T-helper 17 cell (primary cell): ENCODE data around the gene PDLIM5. TPM values are rescaled to one million over a fixed set of nuclear protein-coding genes. Genes with fewer than 3 reads are reported as not detected.

ENCODE experiments used
- ATAC-seq: fragments of 150-1000 bp; cut with Tn5 transposase; 2 replicates; pipeline ENCODE4 v1.10.0; 2021; ENCODE audit warnings: mild to moderate bottlenecking, moderate library complexity
- DNase-seq, 3 donors: peaks; one replicate each; pipeline versions ENCODE4 v3.0.0 to v3.0.0-alpha.2; 2020 to 2021
- H3K9me3 ChIP-seq: one replicate; pipeline ENCODE4 v1.7.0; 2013; ENCODE audit warnings: low read length, mild to moderate bottlenecking; ENCODE audit not compliant: control insufficient read depth, poor library complexity, severe bottlenecking
- H3K27ac Mint-ChIP-seq: one replicate; pipeline ENCODE4 v1.8.0; 2022; ENCODE audit warnings: mild to moderate bottlenecking, moderate library complexity, mixed read lengths
- H3K27me3 Mint-ChIP-seq: one replicate; pipeline ENCODE4 v1.8.0; 2022; ENCODE audit warnings: mixed read lengths
- H3K36me3 Mint-ChIP-seq: one replicate; pipeline ENCODE4 v1.8.0; 2022; ENCODE audit warnings: low read depth, mixed read lengths
- H3K4me1 Mint-ChIP-seq: one replicate; pipeline ENCODE4 v1.8.0; 2022; ENCODE audit warnings: mild to moderate bottlenecking, mixed read lengths
- H3K4me3 Mint-ChIP-seq: one replicate; pipeline ENCODE4 v1.8.0; 2022; ENCODE audit warnings: mild to moderate bottlenecking, moderate library complexity, mixed read lengths
- total RNA-seq, 4 donors: library from RNA in 2 of 4; stranded (reverse) in 2 of 4; gene quantifications; one replicate each; pipeline ENCODE4 v1.2.3 and lab custom pipeline; 2022 to 2026

The PDLIM5 gene
- total RNA-seq, 2 donors from 2014 or later = 25.9 to 37.6 TPM

- H3K27me3 Mint-ChIP-seq = peaks cover 9% of the 10 kb centered on the region
- H3K9me3 ChIP-seq = no peaks in the 10 kb centered on the region
- ATAC-seq (no peak), DNase-seq (no peak)
- H3K4me1 Mint-ChIP-seq = no peaks in the 10 kb centered on the region
- no peak overlapping the region for H3K4me3 Mint-ChIP-seq
- no peaks in the 10 kb centered on the region for H3K36me3 Mint-ChIP-seq
- H3K27ac Mint-ChIP-seq = no peak overlapping the region
Measured at GRCh38 chr4:94701631-94702300, 250.0 kb downstream of the PDLIM5 start.

- no peak overlapping the region for H3K4me3 Mint-ChIP-seq
- H3K4me1 Mint-ChIP-seq = no peaks in the 10 kb centered on the region
- peaks cover 5% of the 10 kb centered on the region for H3K27me3 Mint-ChIP-seq
- ATAC-seq (no peak), DNase-seq (no peak)
- H3K9me3 ChIP-seq = no peaks in the 10 kb centered on the region
- H3K36me3 Mint-ChIP-seq = no peaks in the 10 kb centered on the region
- H3K27ac Mint-ChIP-seq = no peak overlapping the region
Measured at GRCh38 chr4:94711635-94712034, 259.9 kb downstream of the PDLIM5 start.

GRCh38 chr4:94714365-94715160 lies 262.8 kb downstream of the PDLIM5 start:
- Mint-ChIP-seq H3K27me3 (peaks cover 12% of the 10 kb centered on the region), H3K4me3 (no peak overlapping the region), H3K27ac (no peak overlapping the region), H3K36me3 (peaks cover 3% of the 10 kb centered on the region), H3K4me1 (no peaks in the 10 kb centered on the region)
- DNase-seq = no peak
- no peak for ATAC-seq
- H3K9me3 ChIP-seq = no peaks in the 10 kb centered on the region

- DNase-seq (no peak), ATAC-seq (no peak)
- Mint-ChIP-seq H3K36me3 (peaks cover 3% of the 10 kb centered on the region), H3K27me3 (peaks cover 15% of the 10 kb centered on the region), H3K27ac (no peak overlapping the region), H3K4me1 (no peaks in the 10 kb centered on the region), H3K4me3 (no peak overlapping the region)
- H3K9me3 ChIP-seq = no peaks in the 10 kb centered on the region
Measured at GRCh38 chr4:94715726-94716125, 264.0 kb downstream of the PDLIM5 start.

Other genes with a start within 250 kb of the PDLIM5 start
- gene SMARCAD1, start 244.1 kb upstream of the PDLIM5 start, total RNA-seq = 10 to 100 TPM; 12.3 to 15.9 TPM
- under 1 TPM in 1 of 2 donors, not detected in 1; 0.37 TPM for gene HPGDS, start 109.1 kb upstream of the PDLIM5 start, total RNA-seq